HG03175 (cell line): ENCODE data around the gene ADAMTS10.
"Not testable (repeated sequence)": the region's sequence is repeated elsewhere in the genome, so short reads cannot be mapped to it uniquely, and the experiment has no call there.

Source experiments
- ATAC-seq: cut with Tn5 transposase; IDR thresholded peaks from one replicate; pipeline ENCODE4 v1.9.1; 2021; ENCODE audit warnings: mild to moderate bottlenecking, moderate library complexity; ENCODE audit not compliant: unreplicated experiment

The ADAMTS10 gene

DNA sequence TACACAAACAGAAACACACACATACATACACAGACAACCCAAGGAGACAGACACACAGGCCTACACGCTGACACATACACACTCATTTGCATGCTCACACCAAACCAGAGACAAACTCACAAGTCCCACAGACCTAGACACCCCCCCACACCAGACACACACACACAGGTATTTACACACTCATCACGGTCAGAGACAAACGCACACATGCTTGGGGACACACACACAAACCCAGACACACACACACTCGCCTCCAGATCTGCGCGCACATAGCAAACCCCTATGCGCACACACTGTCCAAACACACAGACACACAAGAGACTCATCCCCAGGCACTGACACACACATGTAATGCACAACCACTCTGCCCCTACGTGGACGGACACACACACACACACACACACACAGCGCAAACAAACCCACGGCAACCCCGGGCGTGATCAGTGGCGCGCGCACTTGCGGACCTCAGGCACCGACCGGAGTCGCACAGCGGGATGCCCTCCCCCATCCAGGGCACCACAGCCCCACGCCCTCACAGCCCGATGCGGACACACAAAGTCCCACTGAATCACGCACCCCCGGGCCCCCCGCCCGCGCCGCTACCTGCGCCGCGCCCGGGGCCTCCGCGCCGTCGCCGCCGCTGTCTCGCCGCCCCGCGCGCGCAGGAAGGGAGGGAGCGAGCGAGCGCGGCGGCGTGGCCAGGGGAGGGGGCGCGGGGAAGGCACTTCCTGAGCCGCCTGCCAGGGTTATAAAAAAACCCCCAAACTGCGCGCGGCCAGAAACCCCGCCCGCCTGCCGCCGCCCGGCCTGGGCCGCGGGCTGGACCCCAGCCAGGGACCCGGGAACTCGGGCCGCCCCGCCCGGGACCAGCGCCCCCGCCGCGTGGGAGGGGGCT lies at the start of gene ADAMTS10:
Gene ADAMTS10 (minus strand): TSS at position 675 of the 895 bp plus-strand sequence. CDS start 5,005 bp downstream, outside the sequence.
- no peak for ATAC-seq

DNA sequence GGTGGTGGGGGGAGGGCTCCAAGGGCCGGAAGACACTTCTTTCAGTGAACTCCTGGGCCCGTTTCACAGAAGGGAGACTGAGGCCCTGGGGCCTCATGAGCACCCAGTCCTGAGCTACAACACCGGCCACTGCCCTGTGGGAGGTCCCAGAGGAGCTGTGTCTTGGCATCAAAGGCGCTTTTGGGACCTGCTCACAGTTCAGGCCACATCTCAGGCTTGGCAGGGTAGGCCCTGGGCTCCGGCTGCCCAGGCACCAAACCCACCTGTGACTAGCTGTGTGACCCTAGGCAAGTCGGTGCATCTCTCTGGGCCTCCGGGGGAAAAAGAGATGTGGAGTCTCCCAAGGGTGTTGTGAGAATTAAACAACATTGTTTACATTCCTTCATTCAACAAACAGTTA lies 49.4 kb upstream of the ADAMTS10 start:
- no peak for ATAC-seq

DNA sequence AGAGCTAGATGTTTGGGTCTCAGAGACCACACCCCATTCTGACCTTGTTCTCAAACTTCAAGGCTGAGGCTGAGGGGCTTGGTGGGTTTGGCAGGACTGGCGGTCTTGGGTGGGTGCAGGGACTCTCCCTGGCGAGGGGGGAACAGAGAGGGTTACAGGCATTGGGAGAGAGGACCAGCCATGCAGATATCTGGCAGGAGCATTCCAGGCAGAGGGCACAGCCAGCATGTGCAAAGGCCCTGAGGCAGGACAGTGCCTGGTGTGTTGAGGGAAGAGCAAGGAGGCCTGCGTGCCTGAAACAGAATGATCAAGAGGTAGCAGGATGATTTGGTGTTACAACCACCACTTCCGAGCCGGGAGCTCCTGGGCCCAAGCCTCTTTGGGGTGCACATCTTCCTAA lies 47.4 kb upstream of the ADAMTS10 start:
- ATAC-seq = no peak

DNA sequence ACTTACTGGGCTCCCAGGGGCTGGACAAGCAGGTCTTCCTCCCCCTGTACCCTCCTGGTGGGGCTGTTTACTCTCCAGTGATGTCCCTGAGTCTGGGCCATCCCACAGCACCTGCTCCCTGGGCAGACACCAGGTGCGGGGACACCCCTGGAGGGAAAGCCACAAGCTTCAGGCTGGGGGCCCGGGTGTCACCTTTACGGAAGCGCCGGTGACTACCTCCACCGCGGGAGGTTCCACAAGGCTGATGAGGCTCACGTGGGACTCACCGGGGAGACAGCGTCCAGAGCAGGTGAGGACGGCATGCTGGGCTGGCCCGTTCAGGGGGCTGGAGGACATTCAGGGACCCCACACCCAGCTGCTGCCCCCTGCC lies 44.8 kb upstream of the ADAMTS10 start:
- no peak for ATAC-seq

DNA sequence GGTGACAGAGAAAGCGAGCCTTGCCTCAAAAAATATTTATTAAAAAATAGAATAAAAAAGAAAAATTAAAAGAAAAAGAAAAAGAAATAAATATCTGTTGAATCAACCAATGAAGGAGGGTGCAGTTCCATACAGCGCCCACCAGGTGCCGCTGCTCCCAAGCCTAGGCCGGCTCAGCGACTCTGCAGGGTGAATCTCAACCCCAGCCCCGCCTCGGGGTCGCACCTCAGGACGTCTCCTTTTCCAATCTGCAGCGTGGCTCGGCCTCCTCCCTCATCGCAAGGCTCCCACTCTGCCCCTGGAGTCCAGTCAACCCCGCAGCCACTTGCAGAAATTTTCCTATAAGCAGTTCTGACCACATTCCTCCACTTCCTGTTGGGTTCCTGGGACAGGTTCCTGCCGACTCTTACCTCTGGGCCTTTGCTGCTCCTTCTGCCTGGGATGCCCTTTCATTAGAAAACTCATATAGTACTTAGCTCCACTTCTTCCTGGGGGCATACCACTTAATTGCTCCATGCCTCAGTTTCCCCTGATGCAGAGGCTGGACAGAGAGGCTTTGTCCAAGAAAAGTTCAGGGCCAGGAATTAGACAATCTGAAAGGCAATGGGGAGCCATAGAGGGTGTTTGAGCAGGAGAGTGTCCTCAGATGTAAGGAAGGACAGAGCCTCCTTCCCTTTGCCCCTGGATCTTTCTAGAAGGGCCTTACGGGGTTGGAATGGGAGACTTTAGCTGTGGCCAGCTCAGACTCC lies 44.2 kb upstream of the ADAMTS10 start:
- ATAC-seq = no peak

DNA sequence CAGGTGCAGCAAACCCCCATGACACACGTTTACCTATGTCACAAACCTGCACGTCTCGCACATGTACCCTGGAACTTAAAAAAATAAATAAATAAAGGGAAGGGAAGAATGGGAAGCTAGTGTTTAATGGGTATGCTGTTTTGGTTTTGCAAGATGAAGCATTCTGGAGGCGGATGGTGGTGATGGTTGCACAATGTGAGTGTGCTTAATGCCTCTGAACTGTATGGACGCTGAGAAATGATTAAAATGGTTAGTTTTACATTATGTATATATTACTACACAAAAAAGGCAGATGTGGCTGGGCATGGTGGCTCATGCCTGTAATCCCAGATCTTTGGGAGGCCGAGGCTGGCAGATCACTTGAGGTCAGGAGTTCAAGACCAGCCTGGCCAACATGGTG lies 37.7 kb upstream of the ADAMTS10 start:
- ATAC-seq = no peak

DNA sequence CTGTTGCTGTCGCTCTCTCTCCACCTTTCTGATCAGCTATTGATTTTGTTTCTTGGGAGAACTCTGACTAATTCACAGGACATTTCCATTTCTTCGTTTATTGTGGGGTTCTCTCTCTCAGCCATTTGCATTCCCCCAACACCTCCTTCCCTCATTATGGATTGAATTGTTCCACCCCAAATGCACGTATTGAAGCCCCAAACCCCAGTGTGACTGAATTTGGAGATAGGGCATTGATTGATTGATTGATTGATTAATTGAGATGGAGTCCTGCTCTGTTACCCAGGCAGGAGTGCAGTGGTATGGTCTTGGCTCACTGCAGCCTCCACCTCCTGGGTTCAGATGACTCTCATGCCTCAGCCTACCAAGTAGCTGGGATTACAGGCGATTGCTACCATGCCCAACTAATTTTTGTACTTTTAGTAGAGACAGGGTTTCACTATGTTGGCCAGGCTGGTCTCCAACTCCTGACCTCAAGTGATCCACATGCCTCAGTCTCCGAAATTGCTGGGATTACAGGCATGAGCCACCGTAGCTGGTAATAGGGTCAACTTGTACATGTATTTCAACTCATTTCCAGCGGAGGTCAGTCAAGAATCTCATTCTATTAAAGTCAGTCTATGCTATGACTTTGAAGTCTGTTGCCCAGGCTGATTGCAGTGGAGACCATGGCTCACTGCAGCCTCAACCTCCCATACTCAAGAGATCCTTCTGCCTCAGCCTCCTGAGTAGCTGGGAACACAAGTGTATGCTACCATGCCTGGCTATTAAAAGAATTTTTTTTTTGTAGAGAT lies 33.5 kb upstream of the ADAMTS10 start:
- no peak for ATAC-seq

DNA sequence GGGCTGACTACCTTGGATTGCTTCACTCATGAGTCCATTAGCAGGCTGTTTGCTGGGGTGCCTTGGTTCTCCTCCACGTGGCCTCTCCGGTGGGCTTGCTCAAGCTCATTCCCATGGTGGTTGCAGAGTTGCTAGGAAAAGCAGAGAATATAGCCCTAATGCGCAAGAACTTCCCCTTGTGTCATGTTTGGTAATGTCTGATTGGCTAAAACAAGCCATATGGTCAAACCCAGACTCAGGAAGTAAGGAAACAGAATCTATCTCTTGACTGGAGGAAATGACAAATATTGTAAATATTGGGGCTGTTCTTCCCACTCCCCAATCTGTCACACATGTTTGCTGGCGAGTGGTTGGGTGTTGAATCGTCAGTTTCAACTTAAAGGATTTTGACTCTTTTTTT lies 32.0 kb upstream of the ADAMTS10 start:
- no peak for ATAC-seq

DNA sequence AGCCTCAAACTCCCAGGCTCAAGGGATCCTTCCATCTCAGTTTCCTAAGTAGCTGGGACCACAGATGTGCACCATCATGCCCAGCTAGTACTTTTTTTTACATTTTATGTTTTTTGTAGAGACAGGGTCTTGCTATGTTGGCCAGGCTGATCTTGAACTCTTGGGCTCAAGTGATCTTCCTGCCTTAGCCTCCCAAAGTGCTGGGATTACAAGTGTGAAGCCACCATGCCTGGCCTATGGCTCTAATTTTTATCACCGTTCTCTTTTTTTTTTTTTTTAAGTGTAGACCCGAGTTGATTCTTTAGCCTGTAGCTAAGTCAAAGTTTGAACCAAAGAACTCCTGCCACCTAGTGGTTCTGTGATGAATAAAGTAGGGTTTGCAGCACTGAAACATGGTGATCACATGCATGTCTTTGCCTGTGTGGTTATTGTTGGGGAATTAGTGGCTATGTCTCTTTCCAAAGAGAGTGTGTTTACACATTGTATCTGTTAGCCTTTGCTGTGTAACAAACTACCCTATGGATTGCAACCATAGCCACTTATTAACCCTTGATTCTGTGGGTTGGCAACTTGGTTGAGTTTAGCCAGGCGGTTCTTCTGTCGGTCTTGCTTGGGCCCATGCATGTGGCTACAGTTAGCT lies 31.5 kb upstream of the ADAMTS10 start:
- ATAC-seq = no peak

DNA sequence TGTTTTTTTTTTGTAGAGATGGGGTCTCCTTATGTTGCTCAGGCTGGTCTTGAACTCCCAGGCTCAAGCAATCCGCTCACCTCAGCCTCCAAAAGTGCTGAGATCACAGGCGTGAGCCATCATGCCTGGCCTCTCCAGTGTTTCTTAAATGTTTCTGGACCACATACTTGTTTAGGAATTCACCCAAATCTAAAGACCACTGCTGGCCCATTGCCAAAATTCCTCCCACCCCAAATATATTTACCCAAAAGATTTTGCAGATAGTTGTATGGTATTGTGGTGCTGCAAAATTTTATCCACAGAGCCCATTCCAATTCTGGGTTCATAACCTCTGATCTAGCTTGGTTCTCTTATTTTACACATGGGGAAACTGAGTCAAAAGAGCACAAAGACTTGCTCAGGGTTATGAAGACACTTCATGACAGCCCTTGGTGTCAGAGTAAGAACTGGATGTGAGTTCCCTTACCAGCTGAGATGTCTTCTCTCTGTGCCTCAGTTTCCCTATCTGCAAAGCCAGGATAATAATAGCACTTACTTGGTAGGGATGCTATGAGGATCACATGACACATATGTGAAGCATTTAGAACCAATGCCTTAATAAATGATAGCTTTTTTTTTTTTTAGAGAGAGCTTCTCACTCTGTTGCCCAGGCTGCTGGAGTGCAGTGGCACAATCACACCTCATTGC lies 30.8 kb upstream of the ADAMTS10 start:
- no peak for ATAC-seq

DNA sequence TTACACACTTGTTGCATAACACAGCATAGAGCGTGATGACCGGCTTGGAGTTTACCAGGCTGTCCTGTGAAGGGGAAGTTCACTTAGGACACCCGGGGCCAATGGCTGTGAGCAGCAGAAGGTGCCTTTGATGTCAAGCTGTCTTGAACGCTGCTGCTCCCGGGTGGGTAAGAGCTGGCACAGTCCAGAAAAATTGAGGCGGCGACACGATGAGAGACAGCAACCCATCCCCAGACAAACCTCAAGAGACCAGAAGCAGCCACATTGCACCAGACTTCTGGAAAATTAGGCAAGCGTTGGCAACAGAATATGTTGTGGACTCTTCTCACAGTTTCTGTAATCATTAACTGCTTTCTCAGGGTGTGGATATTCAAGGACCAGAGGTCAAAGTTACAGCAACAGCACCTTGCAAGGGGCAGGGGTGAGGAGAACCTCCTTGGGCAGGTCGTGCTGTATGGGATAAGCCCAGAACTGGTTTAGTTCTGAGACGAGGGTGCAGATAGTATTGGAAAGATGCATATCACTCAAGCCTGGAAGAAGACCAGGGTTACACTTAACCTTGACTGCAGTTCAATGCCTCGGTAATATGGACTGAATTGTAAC lies 30.0 kb upstream of the ADAMTS10 start:
- ATAC-seq = no peak

DNA sequence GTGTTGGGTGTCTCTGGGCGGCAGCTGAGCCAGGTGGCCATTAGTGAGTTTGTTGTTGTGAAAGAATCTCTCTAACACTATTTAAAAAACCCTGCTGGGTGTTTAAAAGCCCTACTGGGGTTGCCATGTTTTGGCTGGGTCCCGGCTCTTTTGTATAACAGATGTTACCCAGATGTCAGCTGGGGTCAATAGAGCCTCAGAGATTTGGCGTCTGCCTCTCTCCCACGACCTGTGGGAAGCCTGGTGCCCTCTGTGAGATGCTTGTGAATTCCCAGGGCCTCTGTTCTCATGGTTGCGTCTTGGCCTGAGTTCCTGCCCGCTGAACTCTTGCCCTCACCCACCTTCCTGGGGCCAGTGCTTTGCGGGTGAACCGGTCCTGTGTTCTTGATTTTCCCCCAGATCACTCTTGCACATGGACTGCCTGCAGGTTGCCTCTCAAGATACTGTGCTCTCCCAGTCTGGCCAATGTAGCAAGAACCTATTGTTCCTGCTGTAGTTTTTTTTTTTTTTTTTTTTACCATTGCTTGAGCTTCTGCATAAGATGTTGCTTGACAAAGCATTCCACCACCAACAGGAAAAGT lies 29.4 kb upstream of the ADAMTS10 start:
- ATAC-seq = no peak

DNA sequence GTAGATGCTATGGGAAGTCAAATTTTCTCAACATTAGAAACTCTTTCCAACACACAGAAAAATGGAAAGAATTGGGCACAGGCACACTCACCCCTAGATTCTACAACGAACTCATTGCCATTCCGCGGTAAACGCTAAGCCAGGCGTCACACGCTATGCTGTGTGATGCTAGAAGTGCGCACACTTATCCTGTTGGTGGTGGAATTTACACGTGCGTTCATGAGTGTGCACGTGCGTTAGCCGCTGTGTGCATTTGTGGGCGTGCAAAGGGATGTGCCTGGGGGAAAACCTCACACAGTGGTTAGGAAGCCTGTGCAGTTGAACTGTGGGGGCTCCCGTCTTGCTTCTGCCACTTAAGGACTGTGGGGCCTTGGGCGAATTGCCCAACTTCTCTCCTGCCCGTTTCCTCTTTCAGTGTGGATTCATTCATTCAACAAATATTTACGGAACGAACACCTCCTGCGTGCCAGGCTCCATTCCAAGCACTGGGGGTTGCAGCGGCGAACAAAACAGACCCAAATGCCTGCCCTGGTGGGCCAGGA lies 27.6 kb upstream of the ADAMTS10 start:
- no peak for ATAC-seq

DNA sequence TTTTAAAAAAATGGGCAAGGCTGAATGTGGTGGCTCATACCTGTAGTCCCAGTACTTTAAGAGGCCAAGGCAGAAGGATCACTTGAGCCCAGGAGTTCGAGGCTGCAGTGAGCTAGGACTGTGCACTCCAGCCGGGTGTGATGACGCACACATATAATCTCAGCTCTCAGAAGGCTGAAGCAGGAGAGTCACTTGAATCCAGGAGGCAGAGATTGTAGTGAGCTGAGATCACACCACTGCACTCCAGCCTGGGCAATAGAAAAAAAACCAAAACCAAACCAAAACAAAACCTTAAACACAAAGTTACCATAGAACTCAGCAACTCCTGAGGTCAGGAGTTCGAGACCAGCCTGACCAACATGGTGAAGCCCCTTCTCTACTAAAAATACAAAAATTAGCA lies 26.6 kb upstream of the ADAMTS10 start:
- not testable (repeated sequence) for ATAC-seq

DNA sequence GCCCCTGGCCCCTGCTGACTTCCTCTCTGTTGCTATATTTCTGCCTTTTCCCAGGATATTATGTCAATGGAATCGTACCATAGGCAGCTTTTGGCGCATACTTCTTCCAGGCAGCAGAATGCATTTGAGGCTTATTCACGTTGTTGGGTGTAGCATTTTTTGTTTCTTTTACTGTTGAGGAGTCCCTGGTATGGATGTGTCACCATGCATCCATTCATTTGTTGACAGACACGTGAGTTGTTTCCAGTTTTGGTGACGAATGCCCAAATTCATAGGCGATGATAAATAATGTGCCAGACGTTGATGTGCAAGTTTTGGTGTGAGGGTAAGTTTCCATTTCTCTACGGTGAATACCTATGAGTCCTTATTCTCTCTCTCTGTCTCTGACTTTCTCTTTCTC lies 24.9 kb upstream of the ADAMTS10 start:
- no peak for ATAC-seq

DNA sequence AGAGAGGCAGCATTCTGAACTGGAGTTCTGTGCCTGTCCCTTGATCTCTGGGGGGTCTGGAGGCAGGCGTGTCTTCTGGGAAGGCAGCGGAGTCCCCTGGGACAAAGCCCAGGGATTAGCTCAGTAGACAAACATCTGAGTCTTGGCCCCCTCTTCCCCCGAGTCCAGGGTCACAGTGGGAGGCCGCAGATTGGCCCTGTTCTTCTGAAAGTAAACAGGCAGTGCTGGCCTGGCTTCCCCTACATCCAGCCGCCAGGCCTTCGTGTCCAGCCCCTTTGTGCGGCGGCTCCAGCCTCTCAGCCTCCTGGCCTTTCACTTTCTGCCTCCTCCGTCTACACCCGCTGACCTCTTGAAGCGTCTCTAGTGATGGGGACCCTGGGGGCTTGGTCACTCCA lies 20.9 kb upstream of the ADAMTS10 start:
- no peak for ATAC-seq

DNA sequence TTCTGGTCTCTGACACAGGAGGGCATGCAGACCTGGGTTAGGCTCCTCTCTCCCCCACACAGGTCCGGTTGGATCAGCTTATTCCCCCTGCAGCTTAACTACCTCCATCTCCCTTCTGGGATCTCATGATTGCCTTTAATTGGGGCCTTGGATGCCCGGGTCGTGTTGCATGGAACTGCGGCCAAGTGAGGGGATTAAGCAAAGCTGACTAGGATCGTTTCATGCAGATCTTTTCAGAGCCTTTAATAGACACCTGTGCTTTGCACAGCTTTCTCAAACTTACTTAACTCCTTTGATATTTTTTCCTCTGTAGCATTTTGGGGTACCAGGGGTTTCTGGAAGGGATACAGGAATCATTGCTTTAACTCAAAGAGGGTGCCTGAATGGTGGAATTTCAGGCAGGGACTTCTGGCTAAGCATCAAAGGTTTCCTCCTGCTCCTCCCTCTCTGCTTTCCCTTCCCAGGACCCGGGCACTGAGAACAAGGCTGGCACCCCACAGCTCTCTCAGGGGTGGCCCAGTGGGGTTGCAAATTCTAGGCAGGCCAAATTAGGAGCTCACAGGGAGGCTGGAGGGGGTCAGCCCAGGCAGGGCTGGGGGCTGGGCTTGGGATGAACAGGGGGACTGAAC lies 20.4 kb upstream of the ADAMTS10 start:
- no peak for ATAC-seq

DNA sequence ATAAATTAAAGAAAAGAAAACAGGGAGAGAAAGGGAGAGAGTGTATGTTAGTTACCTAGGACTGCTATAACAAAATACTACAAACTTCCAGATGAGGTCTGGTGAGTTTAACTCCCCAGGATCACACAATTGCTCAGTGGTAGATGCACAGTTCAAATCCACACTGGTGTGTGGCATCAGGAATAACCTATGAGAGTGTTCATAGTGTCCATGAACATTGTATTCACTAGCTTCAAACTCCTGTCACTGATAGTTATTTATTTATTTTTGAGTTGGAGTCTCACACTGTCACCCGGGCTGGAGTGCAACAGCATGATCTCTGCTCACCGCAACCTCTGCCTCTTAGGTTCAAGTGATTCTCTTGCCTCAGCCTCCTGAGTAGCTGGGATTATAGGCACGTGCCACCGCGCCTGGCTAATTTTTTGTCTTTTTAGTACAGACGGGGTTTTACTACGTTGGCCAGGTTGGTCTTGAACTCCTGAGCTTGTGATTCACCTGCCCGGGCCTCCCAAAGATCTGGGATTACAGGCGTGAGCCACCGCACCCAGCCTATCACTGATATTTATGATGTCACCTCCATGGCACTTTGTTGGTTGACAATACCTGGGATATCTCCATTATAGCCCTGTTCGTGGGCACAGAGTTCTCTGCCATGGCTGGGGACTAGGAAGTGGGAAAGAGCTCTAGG lies 19.6 kb upstream of the ADAMTS10 start, which contains the start of gene NFILZ:
Gene NFILZ (plus strand): TSS at position 638 of the 688 bp plus-strand sequence. CDS start 46,133 bp downstream, outside the sequence.
- no peak for ATAC-seq
